ENCODE data around the gene HBB.

- TF ChIP-seq POLR2A (IDR thresholded peaks at IDR 0.05) (no peak), CTCF (IDR thresholded peaks at IDR 0.05) (no peak)
Observed at GRCh38 chr11:5188201-5188600, 38.7 kb downstream of the HBB start.

Data from uterus (tissue), 2 donors.